ENCODE measurements around the gene HMGN1. TPM values are rescaled to one million over a fixed set of nuclear protein-coding genes. Genes with fewer than 3 reads are reported as not detected.

HMGN1 gene
- total RNA-seq, 2 donors from 2014 or later = 97.2 to 153 TPM

DNA sequence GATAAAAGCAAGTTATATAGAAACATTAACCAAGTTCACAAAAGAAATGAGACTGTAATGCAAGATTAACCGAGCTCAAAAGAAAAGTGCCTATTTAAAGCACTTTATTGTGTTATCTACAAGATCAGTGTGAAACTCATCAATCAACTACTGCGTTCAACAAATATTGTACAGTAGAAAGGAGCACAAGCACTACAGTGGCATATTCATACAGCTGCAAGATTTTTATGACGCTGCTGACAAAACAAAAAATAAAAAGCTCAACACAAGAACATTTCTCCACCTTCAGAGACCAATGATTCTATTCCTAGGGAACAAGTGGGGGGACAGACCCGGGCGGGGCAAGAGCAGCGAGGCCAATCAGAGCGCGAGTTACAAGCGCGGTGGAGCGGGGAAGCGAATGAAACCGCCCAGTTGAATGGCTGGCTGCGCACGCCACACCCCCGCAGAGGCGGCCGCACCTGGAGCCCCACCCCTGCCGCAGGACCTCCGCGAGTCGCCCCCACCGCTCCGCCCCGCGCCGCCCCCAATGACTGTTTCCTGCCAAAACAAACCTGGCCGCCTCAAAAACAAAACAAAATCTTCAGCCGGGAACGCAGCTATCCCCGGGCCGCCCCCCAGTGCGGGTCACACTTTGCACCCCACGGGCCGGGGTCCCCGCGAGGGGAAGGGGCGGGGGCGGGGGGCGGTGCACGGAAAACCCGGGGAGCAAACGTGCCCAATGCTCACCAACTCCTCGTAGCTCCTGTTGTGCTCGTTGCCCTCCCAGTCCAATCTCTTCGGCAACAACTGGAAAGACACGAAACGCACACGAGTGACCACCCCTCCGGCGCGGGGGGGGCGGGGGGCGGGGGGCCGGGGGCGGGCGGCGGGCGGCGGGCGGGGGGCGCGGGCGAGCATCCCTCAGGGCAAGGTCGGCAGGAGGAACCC, 36.5 kb downstream of the HMGN1 start:
- Histone ChIP-seq H3K36me3 (replicated peaks in 1 of 2; ENCODE audit: insufficient read depth in 1 of 2, low read depth in 2 of 2) (peaks cover 0 to 4% of the 10 kb centered on the region in 2 donors), H3K27ac (peak overlapping the region; percentile 94 to 98 (median 96)), H3K4me1 (peaks cover 27% of the 10 kb centered on the region), H3K9me3 (no peaks in the 10 kb centered on the region), H3K27me3 (no peaks in the 10 kb centered on the region), H3K4me3 (peak overlapping the region; percentile 72 to 79)
- intact Hi-C loops (cut with DNase I) = loop anchor here (5.0 kb wide), 1 partner anchor 80 kb away; no protein-coding TSS in a partner anchor
- TF ChIP-seq POLR2A (IDR thresholded peaks at IDR 0.05) = peak in 1 of 3 donors; percentile 22
- TF ChIP-seq CTCF (IDR thresholded peaks at IDR 0.05) = no peak
- 1% methylated on average over 17 to 49 of the region's 65 CpGs for WGBS, 2 donors
- peak; percentile 85 for ATAC-seq
- DNase-seq = peak; percentile 91 to 93 (median 93)

- 86 to 89% methylated on average over 7 of the region's 7 CpGs for WGBS, 2 donors
- H3K4me3 ChIP-seq = no peak overlapping the region
- intact Hi-C loops (cut with DNase I) = loop anchor here (5.0 kb wide), 1 partner anchor 81 kb away; no protein-coding TSS in a partner anchor
- no peak for DNase-seq
- H3K27me3 ChIP-seq = no peaks in the 10 kb centered on the region
- no peak overlapping the region for H3K27ac ChIP-seq
- H3K4me1 ChIP-seq = peaks cover 27% of the 10 kb centered on the region
- no peak for ATAC-seq
- peaks cover 0 to 4% of the 10 kb centered on the region in 2 donors for H3K36me3 ChIP-seq (replicated peaks in 1 of 2; ENCODE audit: insufficient read depth in 1 of 2, low read depth in 2 of 2)
- TF ChIP-seq CTCF (IDR thresholded peaks at IDR 0.05) (no peak), POLR2A (IDR thresholded peaks at IDR 0.05) (no peak)
- no peaks in the 10 kb centered on the region for H3K9me3 ChIP-seq
These were observed 37.7 kb downstream of the HMGN1 start for GRCh38 chr21:39311164-39311563.

DNA sequence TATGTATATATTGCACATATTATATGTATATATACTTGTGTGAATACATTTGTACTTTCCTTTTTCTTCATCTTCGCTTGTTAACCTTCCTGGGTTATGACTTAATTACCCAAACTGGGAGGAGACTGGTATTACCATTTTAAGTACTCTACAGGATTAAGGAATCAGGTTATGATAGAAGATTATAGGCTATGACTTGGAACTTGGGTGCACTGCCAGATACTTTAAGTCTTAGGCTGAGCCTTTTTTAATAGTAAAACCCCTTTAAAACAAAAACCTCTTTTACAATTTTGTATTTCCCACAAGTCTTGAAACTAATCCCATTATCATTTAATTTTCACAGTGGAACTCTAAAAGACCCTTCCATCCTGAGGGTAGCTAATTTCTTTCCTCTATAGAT, 41.4 kb downstream of the HMGN1 start:
- WGBS, 2 donors = 85 to 89% methylated on average over 1 of the region's 1 CpG
- H3K36me3 ChIP-seq (replicated peaks in 1 of 2; ENCODE audit: insufficient read depth in 1 of 2, low read depth in 2 of 2) = peaks cover 0 to 6% of the 10 kb centered on the region in 2 donors
- DNase-seq (no peak), ATAC-seq (no peak)
- no peaks in the 10 kb centered on the region for H3K27me3 ChIP-seq
- peaks cover 19% of the 10 kb centered on the region for H3K4me1 ChIP-seq
- H3K27ac ChIP-seq = no peak overlapping the region
- no peak for TF ChIP-seq POLR2A (IDR thresholded peaks at IDR 0.05)
- no peak for TF ChIP-seq CTCF (IDR thresholded peaks at IDR 0.05)
- H3K4me3 ChIP-seq = no peak overlapping the region
- H3K9me3 ChIP-seq = no peaks in the 10 kb centered on the region
- intact Hi-C loops (cut with DNase I) = no loop called here

DNA sequence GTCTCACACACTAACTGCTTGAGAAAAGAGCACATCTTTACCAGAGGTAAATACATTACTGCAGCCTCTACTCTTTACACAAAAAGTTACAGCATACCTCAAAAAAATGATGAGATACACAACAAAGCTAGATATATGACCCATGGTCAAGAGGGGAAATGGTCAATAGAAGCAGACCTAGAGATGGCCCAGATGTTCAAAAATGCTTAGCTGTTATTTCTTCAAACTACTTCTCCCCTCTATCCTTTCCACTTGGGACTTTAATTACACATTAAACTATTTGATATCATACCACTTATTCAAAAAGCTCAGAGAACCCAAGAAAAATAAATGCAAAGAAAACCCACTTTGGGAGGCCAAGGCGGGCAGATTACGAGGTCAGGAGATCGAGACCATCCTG, 48.3 kb downstream of the HMGN1 start:
- no peaks in the 10 kb centered on the region for H3K9me3 ChIP-seq
- ATAC-seq = no peak
- 95 to 100% methylated on average over 3 of the region's 3 CpGs for WGBS, 2 donors
- H3K27me3 ChIP-seq = no peaks in the 10 kb centered on the region
- H3K4me3 ChIP-seq = no peak overlapping the region
- H3K36me3 ChIP-seq (replicated peaks in 1 of 2; ENCODE audit: insufficient read depth in 1 of 2, low read depth in 2 of 2) = peaks cover 0 to 8% of the 10 kb centered on the region in 2 donors
- H3K27ac ChIP-seq = no peak overlapping the region
- DNase-seq = no peak
- intact Hi-C loops (cut with DNase I) = no loop called here
- no peak for TF ChIP-seq POLR2A (IDR thresholded peaks at IDR 0.05)
- TF ChIP-seq CTCF (IDR thresholded peaks at IDR 0.05) = no peak
- no peaks in the 10 kb centered on the region for H3K4me1 ChIP-seq

Measured in body of pancreas (tissue), 4 donors.